Tibial artery (tissue), 4 donors: ENCODE measurements around the gene SRD5A3.

Source experiments
- DNase-seq, 2 donors: peaks; one replicate each; pipeline ENCODE4 v3.0.0-alpha.2; 2019
- H3K27ac ChIP-seq, 2 donors: fragments of 200-600 bp; sonication (generic) in 1 of 2; 1 replicate in 1 of 2; 2 replicates in 1 of 2; pipeline ENCODE4 v1.5.1; 2018 to 2019; ENCODE audit warnings: mild to moderate bottlenecking in 1 of 2
- H3K27me3 ChIP-seq, 2 donors: fragments of 200-600 bp; sonication (generic) in 1 of 2; one replicate each; pipeline versions ENCODE4 v1.5.1 to v1.6.0; 2016 to 2019
- H3K36me3 ChIP-seq, 3 donors: fragments of 200-600 bp; sonication (generic) in 2 of 3; one replicate each; pipeline ENCODE4 v1.5.1; 2016 to 2019; ENCODE audit warnings: mild to moderate bottlenecking in 2 of 3
- H3K4me1 ChIP-seq, 4 donors: fragments of 200-600 bp; sonication (generic) in 2 of 4; 1 replicate in 3 of 4; 2 replicates in 1 of 4; pipeline ENCODE4 v1.5.1; 2016 to 2019
- H3K4me3 ChIP-seq, 2 donors: fragments of 200-600 bp; sonication (generic) in 1 of 2; 1 replicate in 1 of 2; 2 replicates in 1 of 2; pipeline ENCODE4 v1.5.1; 2018 to 2019; ENCODE audit warnings: mild to moderate bottlenecking in 2 of 2
- H3K9me3 ChIP-seq, 3 donors: fragments of 200-600 bp; sonication (generic) in 1 of 3; one replicate each; pipeline ENCODE4 v1.5.1; 2016 to 2019
- intact Hi-C: fragments of 100-400 bp; cut with DNase I; formaldehyde crosslinking; loops from one replicate; pipeline ENCODE4 v1.15.0; 2023; ENCODE audit warnings: low total_unique reads
- TF ChIP-seq, protein P1 (sequence below), 2 experiments: fragments of 200-600 bp in 1 of 2; fragments of 450-650 bp in 1 of 2; IDR thresholded peaks; one replicate each; pipeline ENCODE4 v1.5.1; 2017 to 2019; ENCODE audit warnings: antibody characterized with exemption in 2 of 2, mild to moderate bottlenecking in 1 of 2, moderate library complexity in 1 of 2

SRD5A3 gene

DNA sequence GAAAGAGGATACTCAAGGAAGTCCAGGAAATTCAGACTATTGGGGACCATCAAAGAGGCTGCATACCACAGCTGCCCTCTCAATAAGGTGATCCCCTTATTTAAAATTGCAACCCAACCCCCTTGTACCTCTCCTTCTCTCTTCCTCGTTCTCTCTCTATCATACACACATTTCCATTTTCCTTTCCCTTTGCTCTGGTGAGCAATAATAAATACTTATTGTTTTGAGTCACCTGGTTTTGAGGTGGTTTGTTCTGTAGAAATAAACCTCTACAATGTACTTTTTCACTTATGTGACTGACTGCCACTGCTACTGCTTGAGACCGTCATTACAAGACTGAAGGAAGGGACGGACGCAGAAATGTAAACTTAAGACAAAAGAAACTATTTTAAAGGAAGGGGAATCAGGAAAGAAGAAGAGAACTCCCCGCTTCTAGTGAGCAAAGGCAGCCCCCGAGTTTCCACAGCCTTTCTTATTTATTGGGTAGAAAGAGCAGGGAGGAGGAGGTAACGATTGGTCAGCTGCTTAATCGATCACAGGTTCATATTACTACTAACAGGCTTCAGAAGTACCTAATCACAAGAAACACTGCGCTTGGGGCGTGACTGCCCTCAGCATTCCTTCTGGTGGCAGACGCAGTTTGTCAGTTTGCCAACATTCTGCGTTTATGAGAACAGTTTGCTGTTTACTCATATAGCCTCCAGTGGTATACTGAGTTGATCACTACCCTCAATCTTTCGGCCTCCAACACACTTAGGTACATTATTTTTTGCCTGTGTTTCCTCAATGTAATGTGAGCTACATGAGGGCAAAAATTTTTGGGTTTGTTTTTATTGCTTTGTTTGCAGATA, 32.8 kb downstream of the SRD5A3 start:
- no peak for DNase-seq
- intact Hi-C loops = no loop called here
- Histone ChIP-seq H3K36me3 (no peaks in the 10 kb centered on the region), H3K27ac (no peak overlapping the region), H3K4me1 (no peaks in the 10 kb centered on the region), H3K4me3 (no peak overlapping the region), H3K27me3 (no peaks in the 10 kb centered on the region), H3K9me3 (no peaks in the 10 kb centered on the region)
- TF ChIP-seq, protein P1, sequence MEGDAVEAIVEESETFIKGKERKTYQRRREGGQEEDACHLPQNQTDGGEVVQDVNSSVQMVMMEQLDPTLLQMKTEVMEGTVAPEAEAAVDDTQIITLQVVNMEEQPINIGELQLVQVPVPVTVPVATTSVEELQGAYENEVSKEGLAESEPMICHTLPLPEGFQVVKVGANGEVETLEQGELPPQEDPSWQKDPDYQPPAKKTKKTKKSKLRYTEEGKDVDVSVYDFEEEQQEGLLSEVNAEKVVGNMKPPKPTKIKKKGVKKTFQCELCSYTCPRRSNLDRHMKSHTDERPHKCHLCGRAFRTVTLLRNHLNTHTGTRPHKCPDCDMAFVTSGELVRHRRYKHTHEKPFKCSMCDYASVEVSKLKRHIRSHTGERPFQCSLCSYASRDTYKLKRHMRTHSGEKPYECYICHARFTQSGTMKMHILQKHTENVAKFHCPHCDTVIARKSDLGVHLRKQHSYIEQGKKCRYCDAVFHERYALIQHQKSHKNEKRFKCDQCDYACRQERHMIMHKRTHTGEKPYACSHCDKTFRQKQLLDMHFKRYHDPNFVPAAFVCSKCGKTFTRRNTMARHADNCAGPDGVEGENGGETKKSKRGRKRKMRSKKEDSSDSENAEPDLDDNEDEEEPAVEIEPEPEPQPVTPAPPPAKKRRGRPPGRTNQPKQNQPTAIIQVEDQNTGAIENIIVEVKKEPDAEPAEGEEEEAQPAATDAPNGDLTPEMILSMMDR (IDR thresholded peaks at IDR 0.05) = no peak

GRCh38 chr4:55380576-55380975, 34.5 kb downstream of the SRD5A3 start:
- TF ChIP-seq, protein P1 (IDR thresholded peaks at IDR 0.05) = no peak
- no peaks in the 10 kb centered on the region for H3K4me1 ChIP-seq
- no peaks in the 10 kb centered on the region for H3K27me3 ChIP-seq
- H3K36me3 ChIP-seq = no peaks in the 10 kb centered on the region
- no peak for DNase-seq
- H3K27ac ChIP-seq = no peak overlapping the region
- intact Hi-C loops = no loop called here
- no peaks in the 10 kb centered on the region for H3K9me3 ChIP-seq
- H3K4me3 ChIP-seq = no peak overlapping the region

DNA sequence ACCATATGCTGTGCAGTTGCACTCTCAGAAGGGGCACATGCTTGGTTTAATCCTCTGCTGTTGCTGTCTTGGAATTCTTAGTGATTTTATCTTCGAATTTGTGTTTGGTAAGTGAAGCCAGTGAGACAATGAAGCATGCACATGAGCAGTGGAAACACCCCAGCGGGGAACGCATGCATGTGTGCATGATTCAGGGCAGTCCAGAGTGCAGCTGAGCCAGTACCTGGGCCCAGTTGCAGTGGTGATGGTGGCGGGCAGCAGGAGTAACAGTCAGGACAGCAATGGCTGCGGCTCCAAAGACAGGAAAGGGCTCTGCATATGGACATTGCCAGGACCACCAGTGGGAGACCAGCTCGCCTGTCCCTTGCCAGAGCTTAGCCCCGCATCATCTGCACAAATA, 35.5 kb downstream of the SRD5A3 start:
- no peaks in the 10 kb centered on the region for H3K27me3 ChIP-seq
- H3K4me3 ChIP-seq = no peak overlapping the region

GRCh38 chr4:55382488-55383003, 36.5 kb downstream of the SRD5A3 start:
- DNase-seq = no peak
- H3K9me3 ChIP-seq = no peaks in the 10 kb centered on the region
- TF ChIP-seq, protein P1 (IDR thresholded peaks at IDR 0.05) = no peak
- no peak overlapping the region for H3K27ac ChIP-seq
- H3K36me3 ChIP-seq = no peaks in the 10 kb centered on the region
- intact Hi-C loops = no loop called here
- H3K27me3 ChIP-seq = no peaks in the 10 kb centered on the region
- no peaks in the 10 kb centered on the region for H3K4me1 ChIP-seq
- no peak overlapping the region for H3K4me3 ChIP-seq

More for the DNA sequence above, 35.5 kb downstream of the SRD5A3 start:
- intact Hi-C loops = no loop called here
- no peaks in the 10 kb centered on the region for H3K36me3 ChIP-seq
- TF ChIP-seq, protein P1 (IDR thresholded peaks at IDR 0.05) = no peak
- no peaks in the 10 kb centered on the region for H3K9me3 ChIP-seq
- DNase-seq = no peak
- no peaks in the 10 kb centered on the region for H3K4me1 ChIP-seq
- no peak overlapping the region for H3K27ac ChIP-seq

DNA sequence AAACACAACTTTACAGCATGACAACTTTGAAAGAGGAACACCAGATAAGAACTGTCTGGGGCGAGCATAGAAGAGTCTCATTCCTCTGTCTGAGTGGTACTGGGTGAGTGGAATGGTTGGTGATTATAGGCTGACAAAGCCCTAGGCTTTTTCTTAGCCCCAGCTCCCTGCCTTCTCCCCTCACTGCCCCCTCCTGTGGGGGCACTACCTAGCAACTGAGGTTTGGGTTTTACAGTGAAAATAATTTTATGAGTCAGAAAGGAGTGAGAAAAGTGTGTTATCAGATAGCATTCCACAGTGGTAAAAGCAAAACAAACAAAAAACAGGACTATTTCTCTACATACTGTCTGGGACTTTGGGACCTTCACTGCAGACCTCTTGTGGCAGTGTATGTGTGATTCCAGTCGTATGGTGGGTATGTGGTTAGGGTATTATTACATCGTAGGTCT, 39.2 kb downstream of the SRD5A3 start:
- Histone ChIP-seq H3K27me3 (no peaks in the 10 kb centered on the region), H3K27ac (no peak overlapping the region), H3K9me3 (no peaks in the 10 kb centered on the region), H3K4me1 (no peaks in the 10 kb centered on the region), H3K4me3 (no peak overlapping the region), H3K36me3 (no peaks in the 10 kb centered on the region)
- no peak for DNase-seq
- intact Hi-C loops = no loop called here
- TF ChIP-seq, protein P1 (IDR thresholded peaks at IDR 0.05) = no peak
